ENCODE measurements around the gene CACNA1I.

- TF ChIP-seq RXRA (IDR thresholded peaks at IDR 0.05; ENCODE audit: insufficient read depth, low read depth, low read length) (no peak), EP300 (IDR thresholded peaks at IDR 0.05; ENCODE audit: borderline replicate concordance in 1 of 2, low read depth in 2 of 2, low read length in 2 of 2) (no peak), JUN (IDR thresholded peaks at IDR 0.05; ENCODE audit: low read depth, low read length) (no peak), BRCA1 (IDR thresholded peaks at IDR 0.05; ENCODE audit: low read depth, low read length) (no peak), CHD2 (IDR thresholded peaks at IDR 0.05; ENCODE audit: low read length) (no peak), POLR2A (IDR thresholded peaks at IDR 0.05; ENCODE audit: control extremely low read depth in 1 of 2, low read depth in 2 of 2, low read length in 2 of 2) (no peak), MAX (IDR thresholded peaks at IDR 0.05) (no peak), GABPA (IDR thresholded peaks at IDR 0.05; ENCODE audit: borderline replicate concordance, insufficient read depth, low read length) (no peak), TAF1 (IDR thresholded peaks at IDR 0.05; ENCODE audit: low read depth, low read length) (no peak), PHF8 (conservative IDR thresholded peaks at IDR 0.05; ENCODE audit: low read depth, low read length) (no peak), NRF1 (IDR thresholded peaks at IDR 0.05; ENCODE audit: low read depth, low read length) (no peak)
- TF ChIP-seq, protein P1, sequence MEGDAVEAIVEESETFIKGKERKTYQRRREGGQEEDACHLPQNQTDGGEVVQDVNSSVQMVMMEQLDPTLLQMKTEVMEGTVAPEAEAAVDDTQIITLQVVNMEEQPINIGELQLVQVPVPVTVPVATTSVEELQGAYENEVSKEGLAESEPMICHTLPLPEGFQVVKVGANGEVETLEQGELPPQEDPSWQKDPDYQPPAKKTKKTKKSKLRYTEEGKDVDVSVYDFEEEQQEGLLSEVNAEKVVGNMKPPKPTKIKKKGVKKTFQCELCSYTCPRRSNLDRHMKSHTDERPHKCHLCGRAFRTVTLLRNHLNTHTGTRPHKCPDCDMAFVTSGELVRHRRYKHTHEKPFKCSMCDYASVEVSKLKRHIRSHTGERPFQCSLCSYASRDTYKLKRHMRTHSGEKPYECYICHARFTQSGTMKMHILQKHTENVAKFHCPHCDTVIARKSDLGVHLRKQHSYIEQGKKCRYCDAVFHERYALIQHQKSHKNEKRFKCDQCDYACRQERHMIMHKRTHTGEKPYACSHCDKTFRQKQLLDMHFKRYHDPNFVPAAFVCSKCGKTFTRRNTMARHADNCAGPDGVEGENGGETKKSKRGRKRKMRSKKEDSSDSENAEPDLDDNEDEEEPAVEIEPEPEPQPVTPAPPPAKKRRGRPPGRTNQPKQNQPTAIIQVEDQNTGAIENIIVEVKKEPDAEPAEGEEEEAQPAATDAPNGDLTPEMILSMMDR (IDR thresholded peaks at IDR 0.05; ENCODE audit: control extremely low read depth in 1 of 3, insufficient read depth in 1 of 3, low read depth in 1 of 3, low read length in 3 of 3), result peak in 2 of 3 experiments; percentile 7 to 24; a peak in 2 of 4 replicates
Observed at GRCh38 chr22:39601180-39601535, 30.6 kb downstream of the CACNA1I start.
